Activated B cell treated with CpG ODN at 0.5 μM for 24 hours (primary cell): ENCODE measurements around the gene ADAM12. TPM values are rescaled to one million over a fixed set of nuclear protein-coding genes. Genes with fewer than 3 reads are reported as not detected.
"Not testable (repeated sequence)": the region's sequence is repeated elsewhere in the genome, so short reads cannot be mapped to it uniquely, and the experiment has no call there.

ENCODE experiments used
- ATAC-seq: fragments of 200-7000 bp; cut with Tn5 transposase; one replicate; pipeline ENCODE4 v1.10.0; 2021; ENCODE audit warnings: low read depth, mild to moderate bottlenecking, moderate library complexity
- CTCF ChIA-PET: fragments of 350-600 bp; sonication (Branson Sonifier 250); formaldehyde crosslinking; loops from one replicate; lab custom pipeline; 2021; ENCODE audit warnings: antibody characterized with exemption; lab: Charles Lee
- POLR2A ChIA-PET: fragments of 350-600 bp; sonication (Branson Sonifier 250); formaldehyde crosslinking; loops from one replicate; lab custom pipeline; 2021; ENCODE audit warnings: antibody characterized with exemption; lab: Charles Lee
- DNase-seq: peaks from one replicate; pipeline ENCODE4 v3.0.0; 2022
- H3K27ac Mint-ChIP-seq: one replicate; pipeline ENCODE4 v1.8.0; 2020; ENCODE audit warnings: mixed read lengths
- H3K27me3 Mint-ChIP-seq: one replicate; pipeline ENCODE4 v1.8.0; 2021; ENCODE audit warnings: mixed read lengths
- H3K36me3 Mint-ChIP-seq: one replicate; pipeline ENCODE4 v1.8.0; 2021; ENCODE audit warnings: low read depth, mixed read lengths
- H3K4me1 Mint-ChIP-seq: one replicate; pipeline ENCODE4 v1.8.0; 2021; ENCODE audit warnings: mixed read lengths
- H3K4me3 Mint-ChIP-seq: one replicate; pipeline ENCODE4 v1.8.0; 2020; ENCODE audit warnings: mild to moderate bottlenecking, mixed read lengths
- H3K9me3 Mint-ChIP-seq: one replicate; pipeline ENCODE4 v1.8.0; 2020; ENCODE audit warnings: mixed read lengths
- intact Hi-C: fragments of 100-400 bp; cut with micrococcal nuclease; formaldehyde crosslinking; loops from one replicate; pipeline ENCODE4 v1.15.1; 2024
- total RNA-seq: library from RNA; stranded (reverse); gene quantifications from 2 replicates; pipeline ENCODE4 v1.2.3, GENCODE V29; 2022
- TF ChIP-seq, protein P1 (sequence below): fragments of 200-600 bp; IDR thresholded peaks from one replicate; pipeline ENCODE4 v1.8.0; 2022; ENCODE audit warnings: antibody characterized with exemption, mild to moderate bottlenecking

The ADAM12 gene
- total RNA-seq, 1 donor from 2014 or later: 0.84 TPM

DNA sequence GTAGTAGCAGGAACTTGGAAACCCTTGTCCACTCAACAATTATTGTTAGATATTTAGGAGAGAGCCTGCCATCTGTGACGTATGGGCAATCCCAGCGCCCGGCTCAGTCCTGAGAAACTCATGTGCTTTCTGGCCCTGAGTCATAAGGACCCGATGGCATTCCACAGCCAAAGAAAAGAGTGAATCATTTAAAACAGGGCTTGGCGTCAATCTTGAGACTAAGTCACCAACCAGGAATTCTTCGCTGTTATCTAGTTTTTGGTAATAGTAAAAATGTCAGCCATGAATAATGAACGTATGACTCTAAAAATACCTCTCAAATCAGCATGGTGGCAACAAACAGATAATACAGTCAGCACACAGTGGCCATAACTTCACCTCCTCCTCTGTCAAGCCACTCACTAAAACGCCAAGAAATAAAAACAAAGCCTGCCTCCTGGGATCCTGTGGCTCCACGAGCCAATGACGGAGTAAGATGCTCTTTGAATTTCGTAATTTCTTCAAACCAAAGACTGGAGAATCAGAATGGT is 140.8 kb downstream of the ADAM12 start:
- Mint-ChIP-seq H3K9me3 (peaks cover 9% of the 10 kb centered on the region), H3K27ac (no peak overlapping the region), H3K36me3 (no peaks in the 10 kb centered on the region), H3K4me1 (no peaks in the 10 kb centered on the region), H3K27me3 (no peaks in the 10 kb centered on the region), H3K4me3 (no peak overlapping the region)
- intact Hi-C loops: no loop called here
- DNase-seq: no peak
- ATAC-seq: no peak
- POLR2A ChIA-PET: no interaction called here
- CTCF ChIA-PET: no interaction called here
- TF ChIP-seq, protein P1, sequence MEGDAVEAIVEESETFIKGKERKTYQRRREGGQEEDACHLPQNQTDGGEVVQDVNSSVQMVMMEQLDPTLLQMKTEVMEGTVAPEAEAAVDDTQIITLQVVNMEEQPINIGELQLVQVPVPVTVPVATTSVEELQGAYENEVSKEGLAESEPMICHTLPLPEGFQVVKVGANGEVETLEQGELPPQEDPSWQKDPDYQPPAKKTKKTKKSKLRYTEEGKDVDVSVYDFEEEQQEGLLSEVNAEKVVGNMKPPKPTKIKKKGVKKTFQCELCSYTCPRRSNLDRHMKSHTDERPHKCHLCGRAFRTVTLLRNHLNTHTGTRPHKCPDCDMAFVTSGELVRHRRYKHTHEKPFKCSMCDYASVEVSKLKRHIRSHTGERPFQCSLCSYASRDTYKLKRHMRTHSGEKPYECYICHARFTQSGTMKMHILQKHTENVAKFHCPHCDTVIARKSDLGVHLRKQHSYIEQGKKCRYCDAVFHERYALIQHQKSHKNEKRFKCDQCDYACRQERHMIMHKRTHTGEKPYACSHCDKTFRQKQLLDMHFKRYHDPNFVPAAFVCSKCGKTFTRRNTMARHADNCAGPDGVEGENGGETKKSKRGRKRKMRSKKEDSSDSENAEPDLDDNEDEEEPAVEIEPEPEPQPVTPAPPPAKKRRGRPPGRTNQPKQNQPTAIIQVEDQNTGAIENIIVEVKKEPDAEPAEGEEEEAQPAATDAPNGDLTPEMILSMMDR: no peak

DNA sequence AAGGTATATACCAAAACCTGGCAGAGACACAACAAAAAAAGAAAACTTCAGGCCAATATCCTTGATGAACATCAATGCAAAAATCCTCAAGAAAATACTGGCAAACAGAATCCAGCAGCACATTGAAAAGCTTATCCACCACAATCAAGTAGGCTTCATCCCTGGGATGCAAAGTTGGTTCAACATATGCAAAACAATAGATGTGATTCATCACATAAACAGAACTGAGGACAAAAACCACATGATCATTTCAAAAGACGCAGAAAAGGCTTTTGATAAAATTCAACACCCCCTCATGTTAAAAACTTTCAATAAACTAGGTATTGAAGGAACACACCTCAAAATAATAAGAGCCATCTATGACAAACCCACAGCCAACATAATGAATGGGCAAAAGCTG is 141.9 kb downstream of the ADAM12 start:
- H3K4me3 Mint-ChIP-seq, H3K27me3 Mint-ChIP-seq, H3K9me3 Mint-ChIP-seq, DNase-seq, H3K4me1 Mint-ChIP-seq, CTCF ChIA-PET, ATAC-seq, H3K36me3 Mint-ChIP-seq, POLR2A ChIA-PET, intact Hi-C loops, H3K27ac Mint-ChIP-seq: not testable (repeated sequence)

DNA sequence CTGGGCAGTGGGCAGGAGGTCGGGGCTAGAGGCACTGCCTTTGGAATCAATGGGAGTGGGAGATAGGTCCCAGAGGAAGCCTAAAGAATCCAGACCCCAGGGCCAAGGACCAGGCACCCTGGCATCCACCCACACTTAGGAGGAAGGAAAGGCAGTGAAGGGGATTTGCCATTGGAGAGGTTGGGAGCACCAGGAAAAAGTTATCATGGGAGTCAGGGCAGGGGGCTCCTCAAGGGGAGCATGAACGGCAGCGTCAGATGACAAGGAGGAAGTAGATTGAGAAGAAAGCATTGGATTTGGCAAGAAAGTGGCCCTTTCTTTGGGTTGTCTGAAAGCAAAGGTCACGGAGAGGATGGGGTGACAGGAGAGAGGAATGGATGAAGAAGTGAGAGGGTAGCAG is 142.8 kb downstream of the ADAM12 start:
- H3K27ac Mint-ChIP-seq: no peak overlapping the region
- intact Hi-C loops: no loop called here

DNA sequence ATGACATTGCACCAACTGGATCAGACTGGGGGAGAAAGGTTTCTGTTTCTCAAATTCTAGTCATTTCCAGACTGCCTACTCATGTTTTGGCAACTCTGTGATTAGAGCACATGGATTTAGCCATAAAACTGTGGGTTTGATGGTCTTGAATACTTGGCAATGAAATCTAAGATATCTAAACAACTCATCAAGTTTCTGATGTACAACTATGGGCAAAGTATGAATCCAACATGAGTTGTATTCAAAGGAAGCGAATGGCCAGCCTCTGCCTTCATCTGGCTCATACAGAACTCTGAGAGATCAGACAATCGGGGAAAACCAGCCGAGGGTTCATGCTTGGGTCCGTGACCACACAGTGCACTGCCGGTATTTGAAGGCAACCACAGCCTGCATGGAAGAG is 144.3 kb downstream of the ADAM12 start:
- TF ChIP-seq, protein P1: no peak
- Mint-ChIP-seq H3K4me1 (no peaks in the 10 kb centered on the region), H3K4me3 (no peak overlapping the region), H3K27me3 (no peaks in the 10 kb centered on the region), H3K9me3 (no peaks in the 10 kb centered on the region), H3K36me3 (no peaks in the 10 kb centered on the region), H3K27ac (no peak overlapping the region)
- POLR2A ChIA-PET: no interaction called here
- CTCF ChIA-PET: no interaction called here
- intact Hi-C loops: no loop called here
- no peak for ATAC-seq
- no peak for DNase-seq

More for the DNA sequence above, 142.8 kb downstream of the ADAM12 start:
- no peaks in the 10 kb centered on the region for H3K4me1 Mint-ChIP-seq
- no peak for DNase-seq
- no peaks in the 10 kb centered on the region for H3K9me3 Mint-ChIP-seq
- no peak overlapping the region for H3K4me3 Mint-ChIP-seq
- POLR2A ChIA-PET: no interaction called here
- TF ChIP-seq, protein P1: no peak
- H3K36me3 Mint-ChIP-seq: no peaks in the 10 kb centered on the region
- CTCF ChIA-PET: no interaction called here
- no peaks in the 10 kb centered on the region for H3K27me3 Mint-ChIP-seq
- ATAC-seq: no peak

DNA sequence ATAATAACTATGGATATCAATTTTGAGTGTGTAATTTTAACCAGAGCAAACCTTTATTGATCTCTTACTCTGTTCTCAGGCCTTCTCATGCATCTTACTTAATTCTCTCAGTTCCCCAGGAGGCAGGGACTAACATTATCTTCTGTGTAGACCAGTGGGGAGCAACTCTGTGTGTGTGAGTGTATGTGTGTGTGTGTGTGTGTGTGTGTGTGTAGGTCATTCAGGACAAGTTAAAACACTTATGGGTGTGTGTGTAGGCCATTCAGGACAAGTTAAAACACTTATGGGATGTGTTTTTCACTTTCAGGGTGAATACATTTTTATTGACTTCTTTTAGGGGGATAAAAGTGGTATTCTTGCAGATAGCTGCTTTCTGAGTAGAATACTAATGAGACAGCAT is 145.0 kb downstream of the ADAM12 start:
- Mint-ChIP-seq H3K27ac (no peak overlapping the region), H3K4me1 (no peaks in the 10 kb centered on the region), H3K27me3 (no peaks in the 10 kb centered on the region), H3K4me3 (no peak overlapping the region), H3K36me3 (no peaks in the 10 kb centered on the region), H3K9me3 (no peaks in the 10 kb centered on the region)
- TF ChIP-seq, protein P1: no peak
- CTCF ChIA-PET: no interaction called here
- POLR2A ChIA-PET: no interaction called here
- DNase-seq (no peak), ATAC-seq (no peak)
- intact Hi-C loops: no loop called here
